ENCODE measurements around the gene DCC. TPM values are rescaled to one million over a fixed set of nuclear protein-coding genes. Genes with fewer than 3 reads are reported as not detected.

DCC gene
- total RNA-seq, 1 experiment from 2014 or later = not detected

DNA sequence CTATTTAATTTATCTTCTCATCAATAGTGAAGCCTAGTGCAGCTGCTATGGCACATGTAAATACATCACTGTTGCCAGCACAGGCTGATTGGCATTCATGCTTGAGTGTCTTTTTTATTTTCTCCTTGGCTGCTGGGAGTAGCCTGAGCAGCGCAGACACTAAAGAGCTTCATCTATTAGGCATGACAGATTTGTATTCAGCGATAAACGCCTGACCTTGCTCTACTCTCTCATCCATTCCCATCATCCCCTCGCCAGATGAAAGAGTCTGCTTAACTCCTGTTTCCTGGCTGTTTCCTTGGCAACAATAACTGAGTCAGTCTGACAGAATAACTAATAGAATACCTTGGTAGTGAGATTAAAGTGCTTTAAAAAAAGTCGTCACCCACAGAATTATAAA, 753.6 kb downstream of the DCC start:
- no TSS peak for BruUV-seq (replicated peaks)
- no peak for TF ChIP-seq EZH2 (IDR thresholded peaks at IDR 0.05; ENCODE audit: low read depth)
- TF ChIP-seq, protein P1, sequence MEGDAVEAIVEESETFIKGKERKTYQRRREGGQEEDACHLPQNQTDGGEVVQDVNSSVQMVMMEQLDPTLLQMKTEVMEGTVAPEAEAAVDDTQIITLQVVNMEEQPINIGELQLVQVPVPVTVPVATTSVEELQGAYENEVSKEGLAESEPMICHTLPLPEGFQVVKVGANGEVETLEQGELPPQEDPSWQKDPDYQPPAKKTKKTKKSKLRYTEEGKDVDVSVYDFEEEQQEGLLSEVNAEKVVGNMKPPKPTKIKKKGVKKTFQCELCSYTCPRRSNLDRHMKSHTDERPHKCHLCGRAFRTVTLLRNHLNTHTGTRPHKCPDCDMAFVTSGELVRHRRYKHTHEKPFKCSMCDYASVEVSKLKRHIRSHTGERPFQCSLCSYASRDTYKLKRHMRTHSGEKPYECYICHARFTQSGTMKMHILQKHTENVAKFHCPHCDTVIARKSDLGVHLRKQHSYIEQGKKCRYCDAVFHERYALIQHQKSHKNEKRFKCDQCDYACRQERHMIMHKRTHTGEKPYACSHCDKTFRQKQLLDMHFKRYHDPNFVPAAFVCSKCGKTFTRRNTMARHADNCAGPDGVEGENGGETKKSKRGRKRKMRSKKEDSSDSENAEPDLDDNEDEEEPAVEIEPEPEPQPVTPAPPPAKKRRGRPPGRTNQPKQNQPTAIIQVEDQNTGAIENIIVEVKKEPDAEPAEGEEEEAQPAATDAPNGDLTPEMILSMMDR (conservative IDR thresholded peaks at IDR 0.05) = no peak
- ChIA-PET POLR2A (ENCODE audit: unreplicated experiment) (no interaction called here), CTCF (no interaction called here)
- intact Hi-C loops (cut with micrococcal nuclease; ENCODE audit: unreplicated experiment) = no loop called here
- DNase-seq = no peak
- no peaks in the 10 kb centered on the region for H3K27me3 ChIP-seq (ENCODE audit: insufficient read depth, low read depth)
- no peaks in the 10 kb centered on the region for H3K36me3 ChIP-seq (ENCODE audit: low read depth)
- no peaks in the 10 kb centered on the region for H3K79me2 ChIP-seq (ENCODE audit: low read depth)
- no peaks in the 10 kb centered on the region for H4K20me1 ChIP-seq (ENCODE audit: insufficient read depth)
- H3K4me2 ChIP-seq = no peak overlapping the region
- no peak overlapping the region for H3K27ac ChIP-seq
- H3K4me1 ChIP-seq (replicated peaks; ENCODE audit: insufficient read depth) = no peaks in the 10 kb centered on the region
- no peaks in the 10 kb centered on the region for H3F3A ChIP-seq (ENCODE audit: insufficient read depth, low read depth)
- no peaks in the 10 kb centered on the region for H3K9me3 ChIP-seq (ENCODE audit: insufficient read depth, low read depth)
- no peak overlapping the region for H3K4me3 ChIP-seq
- H3K9me2 ChIP-seq (ENCODE audit: insufficient read depth) = no peaks in the 10 kb centered on the region
- no peak overlapping the region for H2AFZ ChIP-seq

DNA sequence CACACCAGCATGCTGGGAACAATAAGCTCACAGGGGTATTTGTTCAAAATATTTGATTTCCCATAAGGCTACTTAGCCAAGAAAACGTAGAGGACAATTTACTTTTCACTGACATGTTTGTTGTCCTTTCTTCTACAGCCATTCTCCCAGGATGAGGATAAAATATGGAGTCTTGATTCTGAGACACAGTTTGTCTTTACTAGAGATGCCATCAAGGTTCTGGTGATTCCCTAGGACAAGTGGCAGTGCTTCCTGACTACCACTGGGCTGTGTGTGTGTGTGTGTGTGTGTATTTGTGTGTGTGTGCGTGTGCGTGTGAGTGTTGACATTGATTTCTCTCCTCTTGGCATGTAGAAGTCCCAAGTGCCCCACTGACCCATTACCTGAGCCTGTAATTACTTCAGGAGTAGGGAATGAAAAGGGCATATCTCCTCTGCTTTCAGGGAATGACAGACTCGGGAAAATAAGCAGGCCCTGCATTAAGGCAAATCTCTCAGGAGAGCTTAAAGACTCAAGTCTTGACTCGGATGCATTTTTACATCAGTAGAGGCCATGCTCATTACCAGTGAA, 761.6 kb downstream of the DCC start:
- ChIA-PET POLR2A (ENCODE audit: unreplicated experiment) (no interaction called here), CTCF (no interaction called here)
- H3K4me1 ChIP-seq (replicated peaks; ENCODE audit: insufficient read depth) = no peaks in the 10 kb centered on the region
- no peaks in the 10 kb centered on the region for H3K9me2 ChIP-seq (ENCODE audit: insufficient read depth)
- intact Hi-C loops (cut with micrococcal nuclease; ENCODE audit: unreplicated experiment) = no loop called here
- 0 out of 2 replicates have a peak overlapping the region, but pooled peaks have one; percentile 52 for H2AFZ ChIP-seq
- no peak overlapping the region for H3K27ac ChIP-seq
- H3K4me3 ChIP-seq = no peak overlapping the region
- no peaks in the 10 kb centered on the region for H3K9me3 ChIP-seq (ENCODE audit: insufficient read depth, low read depth)
- TF ChIP-seq, protein P1 (conservative IDR thresholded peaks at IDR 0.05) = no peak
- TF ChIP-seq EZH2 (IDR thresholded peaks at IDR 0.05; ENCODE audit: low read depth) = no peak
- H3K79me2 ChIP-seq (ENCODE audit: low read depth) = no peaks in the 10 kb centered on the region
- H4K20me1 ChIP-seq (ENCODE audit: insufficient read depth) = no peaks in the 10 kb centered on the region
- BruUV-seq (replicated peaks) = no TSS peak
- DNase-seq = no peak
- no peaks in the 10 kb centered on the region for H3K27me3 ChIP-seq (ENCODE audit: insufficient read depth, low read depth)
- no peak overlapping the region for H3K4me2 ChIP-seq
- no peaks in the 10 kb centered on the region for H3K36me3 ChIP-seq (ENCODE audit: low read depth)
- H3F3A ChIP-seq (ENCODE audit: insufficient read depth, low read depth) = no peaks in the 10 kb centered on the region

DNA sequence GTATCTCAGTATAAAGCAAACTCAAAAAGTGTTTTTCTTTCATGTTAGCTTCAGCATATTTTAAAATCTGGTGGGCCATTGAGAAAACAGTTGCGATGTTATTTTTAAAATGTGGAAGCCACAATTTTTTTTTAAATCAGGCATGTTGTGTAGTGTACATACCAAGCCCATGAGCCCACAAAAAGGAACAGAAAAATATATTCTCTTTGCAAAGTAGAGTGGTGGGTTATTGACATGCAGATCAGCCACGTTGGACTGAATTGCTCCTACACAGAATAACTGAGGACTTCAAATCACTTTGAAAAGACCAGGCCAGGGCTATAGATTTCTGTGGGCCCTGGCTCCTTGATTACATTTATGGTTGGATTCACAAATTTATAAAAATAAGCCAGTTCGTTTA, 774.4 kb downstream of the DCC start:
- Histone ChIP-seq H3K9me2 (ENCODE audit: insufficient read depth) (no peaks in the 10 kb centered on the region), H3K4me2 (no peak overlapping the region), H3K9me3 (ENCODE audit: insufficient read depth, low read depth) (no peaks in the 10 kb centered on the region), H3K27me3 (ENCODE audit: insufficient read depth, low read depth) (no peaks in the 10 kb centered on the region), H3K4me1 (replicated peaks; ENCODE audit: insufficient read depth) (no peaks in the 10 kb centered on the region), H3F3A (ENCODE audit: insufficient read depth, low read depth) (no peaks in the 10 kb centered on the region), H2AFZ (no peak overlapping the region), H3K36me3 (ENCODE audit: low read depth) (no peaks in the 10 kb centered on the region), H3K27ac (no peak overlapping the region), H3K79me2 (ENCODE audit: low read depth) (no peaks in the 10 kb centered on the region), H3K4me3 (no peak overlapping the region), H4K20me1 (ENCODE audit: insufficient read depth) (no peaks in the 10 kb centered on the region)
- BruUV-seq (replicated peaks) = no TSS peak
- TF ChIP-seq, protein P1 (conservative IDR thresholded peaks at IDR 0.05) = no peak
- TF ChIP-seq EZH2 (IDR thresholded peaks at IDR 0.05; ENCODE audit: low read depth) = no peak
- ChIA-PET CTCF (no interaction called here), POLR2A (ENCODE audit: unreplicated experiment) (no interaction called here)
- intact Hi-C loops (cut with micrococcal nuclease; ENCODE audit: unreplicated experiment) = no loop called here
- no peak for DNase-seq

Data from PC-9 (cell line).